HG03469 (cell line): Measurements from ENCODE around the gene AGK.
"Not testable (repeated sequence)": the region's sequence is repeated elsewhere in the genome, so short reads cannot be mapped to it uniquely, and the experiment has no call there.

Source experiments
- ATAC-seq: cut with Tn5 transposase; IDR thresholded peaks from one replicate; pipeline ENCODE4 v1.9.1; 2021; ENCODE audit warnings: mild to moderate bottlenecking, moderate library complexity, moderate number of reproducible peaks; ENCODE audit not compliant: unreplicated experiment

The AGK gene

GRCh38 chr7:141645188-141645587, 94.0 kb downstream of the AGK start:
- ATAC-seq = no peak

- no peak for ATAC-seq
Observed at GRCh38 chr7:141646826-141647480, 95.7 kb downstream of the AGK start.

- not testable (repeated sequence) for ATAC-seq
Observed at GRCh38 chr7:141647701-141648100, 96.5 kb downstream of the AGK start.

GRCh38 chr7:141648276-141649114, 97.3 kb downstream of the AGK start:
- no peak for ATAC-seq

- peak; percentile 62 for ATAC-seq
Observed at GRCh38 chr7:141649137-141649864, 98.1 kb downstream of the AGK start.

GRCh38 chr7:141649865-141650634, 98.8 kb downstream of the AGK start:
- ATAC-seq = peak; percentile 58

GRCh38 chr7:141651417-141651816, 100.2 kb downstream of the AGK start:
- no peak for ATAC-seq

- ATAC-seq = no peak
Observed at GRCh38 chr7:141652691-141653090, 101.5 kb downstream of the AGK start.

- peak; percentile 64 for ATAC-seq
Observed at GRCh38 chr7:141654551-141654950, 103.3 kb downstream of the AGK start.

GRCh38 chr7:141659501-141659900, 108.3 kb downstream of the AGK start:
- ATAC-seq = no peak

- ATAC-seq = no peak
Observed at GRCh38 chr7:141660259-141660658, 109.0 kb downstream of the AGK start.

GRCh38 chr7:141663081-141663849, 112.1 kb downstream of the AGK start:
- ATAC-seq = no peak

GRCh38 chr7:141664450-141664849, 113.2 kb downstream of the AGK start:
- no peak for ATAC-seq

- no peak for ATAC-seq
Observed at GRCh38 chr7:141665208-141666035, 114.2 kb downstream of the AGK start.

GRCh38 chr7:141666071-141666470, 114.9 kb downstream of the AGK start:
- no peak for ATAC-seq

GRCh38 chr7:141668853-141669252, 117.6 kb downstream of the AGK start:
- ATAC-seq = no peak

GRCh38 chr7:141671705-141672496, 120.7 kb downstream of the AGK start:
- ATAC-seq = no peak

- ATAC-seq = no peak
Observed at GRCh38 chr7:141673346-141673745, 122.1 kb downstream of the AGK start.
